GM12878 (cell line): ENCODE measurements around the gene LCN12. TPM values are rescaled to one million over a fixed set of nuclear protein-coding genes. Genes with fewer than 3 reads are reported as not detected.

Source experiments
- BCL3 ChIP-seq: IDR thresholded peaks from 2 replicates; pipeline ENCODE4 v1.6.1; 2011; ENCODE audit warnings: borderline replicate concordance, low read depth, mild to moderate bottlenecking, moderate library complexity, low read length; ENCODE audit not compliant: insufficient read depth, poor library complexity, severe bottlenecking
- ESRRA ChIP-seq: IDR thresholded peaks from 2 replicates; pipeline ENCODE4 v1.6.1; 2012; ENCODE audit warnings: mild to moderate bottlenecking, low read length, improper control_type of control experiment
- ETV6 ChIP-seq, 2 experiments: fragments of 450-650 bp in 1 of 2; IDR thresholded peaks in 1 of 2; conservative IDR thresholded peaks in 1 of 2; 2 replicates each; pipeline ENCODE4 v1.6.1; 2014; ENCODE audit warnings: antibody characterized with exemption in 1 of 2, borderline replicate concordance in 1 of 2, low read depth in 1 of 2, mild to moderate bottlenecking in 1 of 2, moderate library complexity in 1 of 2
- HDAC6 ChIP-seq: fragments of 200-600 bp; sonication (generic); IDR thresholded peaks from one replicate; pipeline ENCODE4 v1.8.0; 2017; ENCODE audit warnings: antibody characterized with exemption; ENCODE audit not compliant: unreplicated experiment
- HSF1 ChIP-seq: fragments of 150-350 bp; IDR thresholded peaks from 2 replicates; pipeline ENCODE4 v1.6.1; 2014; ENCODE audit warnings: mild to moderate bottlenecking, low read depth, low read length
- IKZF1 ChIP-seq: fragments of 450-650 bp; conservative IDR thresholded peaks from 2 replicates; pipeline ENCODE4 v1.6.1; 2017; ENCODE audit warnings: antibody characterized with exemption, mild to moderate bottlenecking
- IRF4 ChIP-seq: IDR thresholded peaks from 2 replicates; pipeline ENCODE4 v1.6.1; 2011; ENCODE audit warnings: low read depth, low read length
- JUND ChIP-seq: IDR thresholded peaks from 2 replicates; pipeline ENCODE4 v1.6.1; 2012; ENCODE audit warnings: low read depth, mild to moderate bottlenecking, low read length, improper control_type of control experiment, moderate library complexity
- KLF5 ChIP-seq: fragments of 450-650 bp; IDR thresholded peaks from 2 replicates; pipeline ENCODE4 v1.6.1; 2014; ENCODE audit warnings: mild to moderate bottlenecking; ENCODE audit not compliant: partially characterized antibody
- MYC ChIP-seq: IDR thresholded peaks from 2 replicates; pipeline ENCODE4 v1.6.1; 2011; ENCODE audit warnings: mild to moderate bottlenecking, low read length, moderate library complexity, inconsistent platforms; ENCODE audit not compliant: insufficient read depth, insufficient replicate concordance, insufficient read length, severe bottlenecking
- PAX8 ChIP-seq: fragments of 450-650 bp; IDR thresholded peaks from 2 replicates; pipeline ENCODE4 v1.6.1; 2017; ENCODE audit warnings: mild to moderate bottlenecking, moderate library complexity
- PML ChIP-seq: IDR thresholded peaks from 2 replicates; pipeline ENCODE4 v1.6.1; 2012; ENCODE audit warnings: low read length, inconsistent platforms
- RBBP5 ChIP-seq: fragments of 200-600 bp; sonication (generic); conservative IDR thresholded peaks from 2 replicates; pipeline ENCODE4 v1.6.1; 2016
- RUNX3 ChIP-seq: IDR thresholded peaks from 2 replicates; pipeline ENCODE4 v1.6.1; 2012; ENCODE audit warnings: low read length, inconsistent platforms
- SMARCA5 ChIP-seq: fragments of 450-650 bp; IDR thresholded peaks from 2 replicates; pipeline ENCODE4 v1.6.1; 2017; ENCODE audit warnings: mild to moderate bottlenecking
- ZNF274 ChIP-seq: IDR thresholded peaks from one replicate; pipeline ENCODE4 v1.8.0; 2011; ENCODE audit not compliant: insufficient read length, insufficient read depth
- polyA plus RNA-seq, 11 experiments: library from polyadenylated mRNA; depleted of rRNA in 4 of 11; unstranded in 6 of 11; stranded (reverse) in 5 of 11; fragments of >200 nt; fragmentation: Nextera tagmentation in 4 of 11; fragmentation: Illumina TruSeq in 1 of 11; extraction: Ambion mirVana in 4 of 11; extraction: Trizol in 1 of 11; gene quantifications; 1 replicate in 1 of 11; 2 replicates in 10 of 11; pipeline versions ENCODE4 v1.2.1 to v1.2.3, GENCODE V29; 2011 to 2016; ENCODE audit warnings: inconsistent platforms in 2 of 11, missing spikeins in 2 of 11, low read depth in 1 of 11
- total RNA-seq, 4 experiments: library from RNA; depleted of rRNA in 3 of 4; stranded (reverse); fragments of >200 nt in 3 of 4; fragmentation: Illumina TruSeq in 1 of 4; extraction: Trizol in 1 of 4; gene quantifications; 2 replicates each; pipeline versions ENCODE4 v1.2.1 to v1.2.3, GENCODE V29; 2013 to 2021
- TF ChIP-seq, protein P1 (sequence below): fragments of 450-650 bp; IDR thresholded peaks from 2 replicates; pipeline ENCODE4 v1.6.1; 2017; ENCODE audit warnings: mild to moderate bottlenecking, moderate library complexity
- TF ChIP-seq, protein P2 (sequence below): fragments of 450-650 bp; conservative IDR thresholded peaks from 2 replicates; pipeline ENCODE4 v1.6.1; 2017; ENCODE audit warnings: mild to moderate bottlenecking, moderate library complexity

LCN12 gene
- total and polyA plus RNA-seq, 10 of the 15 experiments (the other 5 are each of a cell fraction or from before 2014, with no cell fraction given): 0.06 to 0.64 (median 0.40) TPM; not detected in 3

GRCh38 chr9:136944519-136945332 is 7.3 kb upstream of the LCN12 start, which contains the start of the genes C8G and FBXW5 (continued):
- TF ChIP-seq BCL3 (peak; percentile 32), MYC (no peak), PML (no peak), RBBP5 (no peak), ESRRA (0 out of 2 replicates have a peak, but pooled peaks have one; percentile 20), HDAC6 (no peak), ZNF274 (no peak), ETV6 (conservative IDR thresholded peaks at IDR 0.05 in 1 of 2, IDR thresholded peaks at IDR 0.05 in 1 of 2; ENCODE audit: borderline replicate concordance in 1 of 2, low read depth in 1 of 2) (no peak), HSF1 (no peak), KLF5 (peak; percentile 5), PAX8 (no peak), IKZF1 (peak; percentile 94), IRF4 (no peak), JUND (no peak; the same call in 1 of the 2 replicates), SMARCA5 (no peak), RUNX3 (no peak)
- TF ChIP-seq, protein P1, sequence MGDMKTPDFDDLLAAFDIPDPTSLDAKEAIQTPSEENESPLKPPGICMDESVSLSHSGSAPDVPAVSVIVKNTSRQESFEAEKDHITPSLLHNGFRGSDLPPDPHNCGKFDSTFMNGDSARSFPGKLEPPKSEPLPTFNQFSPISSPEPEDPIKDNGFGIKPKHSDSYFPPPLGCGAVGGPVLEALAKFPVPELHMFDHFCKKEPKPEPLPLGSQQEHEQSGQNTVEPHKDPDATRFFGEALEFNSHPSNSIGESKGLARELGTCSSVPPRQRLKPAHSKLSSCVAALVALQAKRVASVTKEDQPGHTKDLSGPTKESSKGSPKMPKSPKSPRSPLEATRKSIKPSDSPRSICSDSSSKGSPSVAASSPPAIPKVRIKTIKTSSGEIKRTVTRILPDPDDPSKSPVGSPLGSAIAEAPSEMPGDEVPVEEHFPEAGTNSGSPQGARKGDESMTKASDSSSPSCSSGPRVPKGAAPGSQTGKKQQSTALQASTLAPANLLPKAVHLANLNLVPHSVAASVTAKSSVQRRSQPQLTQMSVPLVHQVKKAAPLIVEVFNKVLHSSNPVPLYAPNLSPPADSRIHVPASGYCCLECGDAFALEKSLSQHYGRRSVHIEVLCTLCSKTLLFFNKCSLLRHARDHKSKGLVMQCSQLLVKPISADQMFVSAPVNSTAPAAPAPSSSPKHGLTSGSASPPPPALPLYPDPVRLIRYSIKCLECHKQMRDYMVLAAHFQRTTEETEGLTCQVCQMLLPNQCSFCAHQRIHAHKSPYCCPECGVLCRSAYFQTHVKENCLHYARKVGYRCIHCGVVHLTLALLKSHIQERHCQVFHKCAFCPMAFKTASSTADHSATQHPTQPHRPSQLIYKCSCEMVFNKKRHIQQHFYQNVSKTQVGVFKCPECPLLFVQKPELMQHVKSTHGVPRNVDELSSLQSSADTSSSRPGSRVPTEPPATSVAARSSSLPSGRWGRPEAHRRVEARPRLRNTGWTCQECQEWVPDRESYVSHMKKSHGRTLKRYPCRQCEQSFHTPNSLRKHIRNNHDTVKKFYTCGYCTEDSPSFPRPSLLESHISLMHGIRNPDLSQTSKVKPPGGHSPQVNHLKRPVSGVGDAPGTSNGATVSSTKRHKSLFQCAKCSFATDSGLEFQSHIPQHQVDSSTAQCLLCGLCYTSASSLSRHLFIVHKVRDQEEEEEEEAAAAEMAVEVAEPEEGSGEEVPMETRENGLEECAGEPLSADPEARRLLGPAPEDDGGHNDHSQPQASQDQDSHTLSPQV: no peak
- TF ChIP-seq, protein P2, sequence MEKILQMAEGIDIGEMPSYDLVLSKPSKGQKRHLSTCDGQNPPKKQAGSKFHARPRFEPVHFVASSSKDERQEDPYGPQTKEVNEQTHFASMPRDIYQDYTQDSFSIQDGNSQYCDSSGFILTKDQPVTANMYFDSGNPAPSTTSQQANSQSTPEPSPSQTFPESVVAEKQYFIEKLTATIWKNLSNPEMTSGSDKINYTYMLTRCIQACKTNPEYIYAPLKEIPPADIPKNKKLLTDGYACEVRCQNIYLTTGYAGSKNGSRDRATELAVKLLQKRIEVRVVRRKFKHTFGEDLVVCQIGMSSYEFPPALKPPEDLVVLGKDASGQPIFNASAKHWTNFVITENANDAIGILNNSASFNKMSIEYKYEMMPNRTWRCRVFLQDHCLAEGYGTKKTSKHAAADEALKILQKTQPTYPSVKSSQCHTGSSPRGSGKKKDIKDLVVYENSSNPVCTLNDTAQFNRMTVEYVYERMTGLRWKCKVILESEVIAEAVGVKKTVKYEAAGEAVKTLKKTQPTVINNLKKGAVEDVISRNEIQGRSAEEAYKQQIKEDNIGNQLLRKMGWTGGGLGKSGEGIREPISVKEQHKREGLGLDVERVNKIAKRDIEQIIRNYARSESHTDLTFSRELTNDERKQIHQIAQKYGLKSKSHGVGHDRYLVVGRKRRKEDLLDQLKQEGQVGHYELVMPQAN: peak; percentile 35; the same call in 1 of the 2 replicates
